Calu3 (cell line): ENCODE results near the gene ZAR1L. TPM values are rescaled to one million over a fixed set of nuclear protein-coding genes. Genes with fewer than 3 reads are reported as not detected.

Source experiments
- BruUV-seq: library from RNA; stranded (reverse); fragments of 400-500 nt; replicated peaks from 2 replicates; lab custom pipeline; 2021; lab: Mats Ljungman, UMichigan
- CTCF ChIA-PET: fragments of 300-600 bp; sonication (Branson Sonifier 250); formaldehyde crosslinking; loops from one replicate; lab custom pipeline; 2022; ENCODE audit warnings: antibody characterized with exemption; lab: Charles Lee
- DNase-seq: peaks from one replicate; pipeline ENCODE4 v3.0.0; 2022
- H3K27ac Mint-ChIP-seq: one replicate; pipeline ENCODE4 v1.8.0; 2022; ENCODE audit warnings: mixed read lengths; ENCODE audit not compliant: unreplicated experiment
- H3K27me3 Mint-ChIP-seq: one replicate; pipeline ENCODE4 v1.8.0; 2022; ENCODE audit warnings: mixed read lengths; ENCODE audit not compliant: unreplicated experiment
- H3K36me3 Mint-ChIP-seq: one replicate; pipeline ENCODE4 v1.8.0; 2022; ENCODE audit warnings: mild to moderate bottlenecking, moderate library complexity, mixed read lengths; ENCODE audit not compliant: insufficient read depth, unreplicated experiment
- H3K4me1 Mint-ChIP-seq: one replicate; pipeline ENCODE4 v1.8.0; 2022; ENCODE audit warnings: mild to moderate bottlenecking, low read depth, mixed read lengths; ENCODE audit not compliant: unreplicated experiment
- H3K4me3 Mint-ChIP-seq: one replicate; pipeline ENCODE4 v1.8.0; 2022; ENCODE audit warnings: mild to moderate bottlenecking, low read depth, moderate library complexity, mixed read lengths; ENCODE audit not compliant: unreplicated experiment
- H3K9me3 Mint-ChIP-seq: one replicate; pipeline ENCODE4 v1.8.0; 2022; ENCODE audit warnings: low read depth, mixed read lengths; ENCODE audit not compliant: unreplicated experiment
- intact Hi-C: fragments of 100-400 bp; cut with micrococcal nuclease; formaldehyde crosslinking; loops from one replicate; pipeline ENCODE4 v1.10.0; 2022; ENCODE audit not compliant: unreplicated experiment
- total RNA-seq: library from RNA; stranded (reverse); gene quantifications from 2 replicates; pipeline ENCODE4 v1.2.3, GENCODE V29; 2022
- TF ChIP-seq, protein P1 (sequence below): fragments of 200-600 bp; IDR thresholded peaks from one replicate; pipeline ENCODE4 v1.8.0; 2022; ENCODE audit warnings: antibody characterized with exemption; ENCODE audit not compliant: unreplicated experiment

Gene ZAR1L
- total RNA-seq, 1 experiment from 2014 or later, result not detected

DNA sequence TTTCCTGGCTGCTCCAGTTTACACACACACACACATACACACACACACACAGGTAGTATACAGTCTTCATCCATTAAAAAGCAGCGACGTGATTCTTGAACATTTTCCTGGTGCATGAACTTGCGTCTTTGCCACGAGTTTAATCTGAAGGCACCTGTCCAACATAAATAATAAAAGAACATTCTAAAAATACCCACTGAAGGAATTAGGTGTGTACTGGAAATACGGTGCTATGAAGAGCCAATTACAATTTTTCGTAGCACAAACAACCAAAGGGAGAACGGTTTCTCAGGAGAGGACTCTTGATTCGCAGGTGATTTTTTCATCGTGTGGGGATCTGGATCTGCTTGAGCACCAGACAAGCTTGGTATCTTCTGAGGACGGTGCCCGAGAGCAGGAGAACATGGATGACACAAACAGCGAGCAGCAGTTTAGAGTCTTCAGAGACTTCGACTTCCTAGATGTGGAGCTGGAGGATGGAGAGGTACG is 61.2 kb downstream of the ZAR1L start:
- Mint-ChIP-seq H3K27ac (no peak overlapping the region), H3K4me3 (no peak overlapping the region), H3K4me1 (peaks cover 11% of the 10 kb centered on the region), H3K36me3 (no peaks in the 10 kb centered on the region), H3K27me3 (no peaks in the 10 kb centered on the region), H3K9me3 (no peaks in the 10 kb centered on the region)
- CTCF ChIA-PET, result no interaction called here
- peak; percentile 5 for DNase-seq
- intact Hi-C loops, result no loop called here
- TF ChIP-seq, protein P1, sequence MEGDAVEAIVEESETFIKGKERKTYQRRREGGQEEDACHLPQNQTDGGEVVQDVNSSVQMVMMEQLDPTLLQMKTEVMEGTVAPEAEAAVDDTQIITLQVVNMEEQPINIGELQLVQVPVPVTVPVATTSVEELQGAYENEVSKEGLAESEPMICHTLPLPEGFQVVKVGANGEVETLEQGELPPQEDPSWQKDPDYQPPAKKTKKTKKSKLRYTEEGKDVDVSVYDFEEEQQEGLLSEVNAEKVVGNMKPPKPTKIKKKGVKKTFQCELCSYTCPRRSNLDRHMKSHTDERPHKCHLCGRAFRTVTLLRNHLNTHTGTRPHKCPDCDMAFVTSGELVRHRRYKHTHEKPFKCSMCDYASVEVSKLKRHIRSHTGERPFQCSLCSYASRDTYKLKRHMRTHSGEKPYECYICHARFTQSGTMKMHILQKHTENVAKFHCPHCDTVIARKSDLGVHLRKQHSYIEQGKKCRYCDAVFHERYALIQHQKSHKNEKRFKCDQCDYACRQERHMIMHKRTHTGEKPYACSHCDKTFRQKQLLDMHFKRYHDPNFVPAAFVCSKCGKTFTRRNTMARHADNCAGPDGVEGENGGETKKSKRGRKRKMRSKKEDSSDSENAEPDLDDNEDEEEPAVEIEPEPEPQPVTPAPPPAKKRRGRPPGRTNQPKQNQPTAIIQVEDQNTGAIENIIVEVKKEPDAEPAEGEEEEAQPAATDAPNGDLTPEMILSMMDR, result no peak
- no TSS peak for BruUV-seq

Other genes starting within 250 kb of the ZAR1L start
- 11.0 and 12.8 TPM in 2 replicates for gene BRCA2, start 145 bp upstream of the ZAR1L start, total RNA-seq
- gene N4BP2L1, start 112.8 kb upstream of the ZAR1L start, total RNA-seq, result 2.4 and 2.6 TPM in 2 replicates
- gene N4BP2L2, start 223.4 kb upstream of the ZAR1L start, total RNA-seq, result 85.2 and 89.7 TPM in 2 replicates